HG02970 (cell line): Measurements from ENCODE around the gene ABCA1.

ENCODE experiments used
- ATAC-seq: cut with Tn5 transposase; IDR thresholded peaks from one replicate; pipeline ENCODE4 v1.9.1; 2021; ENCODE audit warnings: mild to moderate bottlenecking, moderate library complexity, moderate number of reproducible peaks; ENCODE audit not compliant: unreplicated experiment, low FRiP score

Gene ABCA1

GRCh38 chr9:104850786-104851545 lies 77.0 kb downstream of the ABCA1 start:
- ATAC-seq, result no peak

GRCh38 chr9:104849023-104849422 lies 78.9 kb downstream of the ABCA1 start:
- no peak for ATAC-seq

GRCh38 chr9:104844710-104845109 lies 83.2 kb downstream of the ABCA1 start:
- no peak for ATAC-seq

GRCh38 chr9:104843644-104844240 lies 84.2 kb downstream of the ABCA1 start:
- ATAC-seq, result no peak

- no peak for ATAC-seq
Observed at GRCh38 chr9:104842698-104843097, 85.3 kb downstream of the ABCA1 start.

- ATAC-seq, result no peak
Observed at GRCh38 chr9:104841601-104842141, 86.3 kb downstream of the ABCA1 start.

GRCh38 chr9:104838958-104839357 lies 89.0 kb downstream of the ABCA1 start:
- no peak for ATAC-seq

- ATAC-seq, result no peak
Observed at GRCh38 chr9:104836767-104837166, 91.2 kb downstream of the ABCA1 start.

GRCh38 chr9:104836235-104836634 lies 91.7 kb downstream of the ABCA1 start:
- no peak for ATAC-seq

- ATAC-seq, result no peak
Observed at GRCh38 chr9:104835161-104835560, 92.8 kb downstream of the ABCA1 start.

- ATAC-seq, result no peak
Observed at GRCh38 chr9:104833696-104834095, 94.3 kb downstream of the ABCA1 start.

GRCh38 chr9:104831681-104832080 lies 96.3 kb downstream of the ABCA1 start:
- ATAC-seq, result no peak

- ATAC-seq, result no peak
Observed at GRCh38 chr9:104826911-104827310, 101.0 kb downstream of the ABCA1 start.

GRCh38 chr9:104826079-104826775 lies 101.7 kb downstream of the ABCA1 start:
- no peak for ATAC-seq

- no peak for ATAC-seq
Observed at GRCh38 chr9:104820336-104820735, 107.6 kb downstream of the ABCA1 start.

- ATAC-seq, result no peak
Observed at GRCh38 chr9:104819033-104819432, 108.9 kb downstream of the ABCA1 start.

- ATAC-seq, result no peak
Observed at GRCh38 chr9:104817437-104817836, 110.5 kb downstream of the ABCA1 start.

- ATAC-seq, result no peak
Observed at GRCh38 chr9:104815851-104816565, 111.9 kb downstream of the ABCA1 start.

- no peak for ATAC-seq
Observed at GRCh38 chr9:104810421-104811339, 117.3 kb downstream of the ABCA1 start.
